Epithelial cell of prostate (primary cell): Measurements from ENCODE around the gene CCR8.

ENCODE experiments used
- DNase-seq: peaks from one replicate; pipeline ENCODE4 v3.0.0-alpha.2; 2011; ENCODE audit warnings: low read depth, low spot score
- H3K27ac ChIP-seq: fragments of 450-650 bp; 2 replicates; pipeline ENCODE4 v1.5.1; 2017; ENCODE audit warnings: mild to moderate bottlenecking

CCR8 gene

GRCh38 chr3:39329493-39329892, at the start of gene CCR8:
Gene CCR8, plus strand, starts transcription at chr3:39329709. Its CDS starts 2,623 bp downstream, at chr3:39332332.
- DNase-seq: no peak
- H3K27ac ChIP-seq: no peak within 1 kb of the TSS

- no peak for DNase-seq
- no peak within 1 kb of the TSS for H3K27ac ChIP-seq
These were observed 49.6 kb upstream of the CCR8 start, which contains the start of gene CX3CR1 for GRCh38 chr3:39279745-39280517. Gene CX3CR1, minus strand, starts transcription at chr3:39280036. Its CDS starts 13,527 bp downstream, at chr3:39266509.

- no peak overlapping the region for H3K27ac ChIP-seq
- DNase-seq: no peak
These were observed 48.9 kb upstream of the CCR8 start for GRCh38 chr3:39280571-39280970.

- no peak overlapping the region for H3K27ac ChIP-seq
- DNase-seq: no peak
These were observed 48.0 kb upstream of the CCR8 start for GRCh38 chr3:39281533-39281932.

GRCh38 chr3:39282057-39282456, 47.5 kb upstream of the CCR8 start:
- no peak overlapping the region for H3K27ac ChIP-seq
- DNase-seq: no peak

GRCh38 chr3:39284457-39284881, 45.0 kb upstream of the CCR8 start:
- H3K27ac ChIP-seq: no peak overlapping the region
- DNase-seq: no peak

- no peak overlapping the region for H3K27ac ChIP-seq
- no peak for DNase-seq
These were observed 44.2 kb upstream of the CCR8 start for GRCh38 chr3:39285332-39285731.

- DNase-seq: no peak
- H3K27ac ChIP-seq: no peak overlapping the region
These were observed 42.7 kb upstream of the CCR8 start for GRCh38 chr3:39286771-39287170.

GRCh38 chr3:39287216-39288164, 42.0 kb upstream of the CCR8 start:
- DNase-seq: no peak
- H3K27ac ChIP-seq: no peak overlapping the region

- H3K27ac ChIP-seq: no peak overlapping the region
- DNase-seq: peak; percentile 31
These were observed 41.2 kb upstream of the CCR8 start for GRCh38 chr3:39288300-39288808.

GRCh38 chr3:39289107-39289506, 40.4 kb upstream of the CCR8 start:
- H3K27ac ChIP-seq: no peak overlapping the region
- DNase-seq: no peak

- no peak for DNase-seq
- no peak overlapping the region for H3K27ac ChIP-seq
These were observed 39.3 kb upstream of the CCR8 start for GRCh38 chr3:39290255-39290654.

GRCh38 chr3:39291903-39292329, 37.6 kb upstream of the CCR8 start:
- no peak for DNase-seq
- no peak overlapping the region for H3K27ac ChIP-seq

GRCh38 chr3:39292961-39293360, 36.5 kb upstream of the CCR8 start:
- no peak overlapping the region for H3K27ac ChIP-seq
- DNase-seq: no peak

- DNase-seq: no peak
- no peak overlapping the region for H3K27ac ChIP-seq
These were observed 34.9 kb upstream of the CCR8 start for GRCh38 chr3:39294446-39295183.

GRCh38 chr3:39295184-39295775, 34.2 kb upstream of the CCR8 start:
- H3K27ac ChIP-seq: no peak overlapping the region
- DNase-seq: no peak

GRCh38 chr3:39296197-39297077, 33.1 kb upstream of the CCR8 start:
- no peak for DNase-seq
- H3K27ac ChIP-seq: no peak overlapping the region

- no peak for DNase-seq
- no peak overlapping the region for H3K27ac ChIP-seq
These were observed 30.2 kb upstream of the CCR8 start for GRCh38 chr3:39299279-39299678.

GRCh38 chr3:39302178-39302577, 27.3 kb upstream of the CCR8 start:
- no peak for DNase-seq
- no peak overlapping the region for H3K27ac ChIP-seq
